Measurements from ENCODE around the gene LYST.
"Not testable (repeated sequence)": the region's sequence is repeated elsewhere in the genome, so short reads cannot be mapped to it uniquely, and the experiment has no call there.

Gene LYST

DNA sequence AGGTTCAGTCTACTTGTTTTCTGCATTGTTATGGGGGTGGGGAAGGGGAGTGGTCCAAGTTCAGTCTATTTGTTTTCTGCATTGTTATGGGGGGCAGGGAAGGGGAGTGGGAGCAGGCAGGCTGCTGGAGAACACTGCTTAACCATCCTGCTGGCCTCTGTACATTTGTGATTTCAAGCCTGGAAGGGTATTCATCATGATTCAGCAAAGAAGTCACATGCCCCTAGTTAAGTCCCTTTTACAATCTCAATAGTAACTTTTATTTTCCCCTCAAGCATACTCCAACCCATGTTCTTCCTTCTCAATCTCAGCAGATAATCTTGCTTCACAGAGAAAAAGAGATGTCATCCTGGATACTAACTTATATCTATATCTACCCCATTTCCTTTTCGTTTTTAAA, 7.9 kb downstream of the LYST start:
- DNase-seq (ENCODE audit: low read depth): peak; percentile 21

DNA sequence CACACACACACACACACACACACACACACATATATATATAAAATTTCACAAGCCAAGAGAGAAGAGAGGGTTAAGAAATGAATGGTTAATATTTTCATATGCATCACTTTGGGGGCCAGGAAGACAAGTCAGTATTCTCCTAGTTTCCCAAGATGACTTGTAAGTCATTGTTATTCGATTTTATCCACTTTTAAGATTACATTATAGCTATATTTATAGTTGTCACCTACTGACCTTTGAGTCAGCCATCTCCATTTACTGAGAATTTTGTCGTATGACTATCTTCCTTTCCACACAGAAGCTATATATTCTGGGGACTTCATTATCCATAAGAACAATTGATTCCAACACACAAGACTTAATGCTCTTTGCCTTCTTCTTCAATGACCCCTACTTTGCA, 8.9 kb downstream of the LYST start:
- DNase-seq (ENCODE audit: low read depth): no peak

DNA sequence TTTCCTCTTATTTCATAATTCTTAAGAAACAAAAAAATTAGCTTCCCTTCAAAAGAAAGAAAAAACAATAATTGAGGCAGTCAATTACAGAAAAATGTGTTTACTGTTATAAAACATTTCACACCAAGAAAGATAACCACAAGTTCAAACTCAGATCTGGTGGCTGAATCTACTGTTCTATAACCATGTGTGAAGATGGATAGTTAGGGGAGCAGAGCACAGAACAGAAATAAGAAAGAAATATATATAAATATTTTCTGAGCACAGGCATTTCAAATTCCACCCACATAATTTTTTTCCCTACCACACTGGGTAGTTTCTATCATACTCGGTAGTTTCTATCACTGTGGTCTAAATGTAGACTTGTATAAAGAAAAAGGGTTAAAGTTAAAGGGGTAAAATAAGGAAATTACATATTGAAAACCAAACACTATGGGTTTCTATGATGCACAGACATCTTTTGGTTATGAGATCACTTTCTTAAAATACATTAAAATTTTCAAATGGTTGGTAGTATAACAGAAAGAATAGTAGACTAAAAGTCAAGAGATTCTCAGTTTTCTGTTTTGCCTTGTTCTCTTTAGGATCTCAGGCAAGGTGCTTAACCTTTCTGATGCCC, 10.8 kb downstream of the LYST start:
- no peak for DNase-seq (ENCODE audit: low read depth)

- DNase-seq (ENCODE audit: low read depth): no peak
These were observed 12.4 kb downstream of the LYST start for GRCh38 chr1:235854347-235854746.

GRCh38 chr1:235853653-235854052, 13.1 kb downstream of the LYST start:
- no peak for DNase-seq (ENCODE audit: low read depth)

DNA sequence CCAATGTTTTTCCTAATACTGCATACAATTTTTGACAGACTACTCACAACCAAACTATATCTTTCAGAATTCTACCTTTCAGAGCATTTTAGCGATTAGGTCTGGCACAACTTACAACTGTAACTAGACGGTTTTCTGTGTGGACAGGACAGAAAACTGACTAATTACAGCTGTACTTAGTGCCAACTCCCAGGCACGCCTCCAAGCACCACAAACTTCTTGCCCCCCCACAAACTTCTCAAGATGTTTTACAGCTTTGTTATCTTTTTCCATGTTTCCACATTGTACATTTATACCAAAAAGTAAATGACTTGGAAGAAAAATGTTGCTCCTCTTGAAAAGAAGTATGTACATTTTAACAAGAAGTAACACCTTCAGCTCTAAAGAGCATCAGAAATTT, 13.8 kb downstream of the LYST start:
- DNase-seq (ENCODE audit: low read depth): no peak

GRCh38 chr1:235851939-235852338, 14.8 kb downstream of the LYST start:
- no peak for DNase-seq (ENCODE audit: low read depth)

DNA sequence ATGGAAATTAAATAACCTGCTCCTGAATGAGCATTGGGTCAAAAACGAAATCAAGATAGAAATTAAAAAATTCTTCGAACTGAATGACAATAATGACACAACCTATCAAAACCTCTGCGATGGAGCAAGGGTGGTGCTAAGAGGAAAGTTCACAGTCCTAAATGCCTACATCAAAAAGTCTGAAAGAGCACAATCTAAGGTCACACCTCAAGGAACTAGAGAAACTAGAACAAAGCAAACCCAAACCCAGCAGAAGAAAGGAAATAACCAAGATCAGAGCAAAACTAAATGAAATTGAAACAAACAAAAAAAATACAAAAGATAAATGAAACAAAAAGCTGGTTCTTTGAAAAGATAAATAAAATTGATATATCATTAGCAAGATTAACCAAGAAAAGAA, 18.5 kb downstream of the LYST start:
- not testable (repeated sequence) for DNase-seq (ENCODE audit: low read depth)

DNA sequence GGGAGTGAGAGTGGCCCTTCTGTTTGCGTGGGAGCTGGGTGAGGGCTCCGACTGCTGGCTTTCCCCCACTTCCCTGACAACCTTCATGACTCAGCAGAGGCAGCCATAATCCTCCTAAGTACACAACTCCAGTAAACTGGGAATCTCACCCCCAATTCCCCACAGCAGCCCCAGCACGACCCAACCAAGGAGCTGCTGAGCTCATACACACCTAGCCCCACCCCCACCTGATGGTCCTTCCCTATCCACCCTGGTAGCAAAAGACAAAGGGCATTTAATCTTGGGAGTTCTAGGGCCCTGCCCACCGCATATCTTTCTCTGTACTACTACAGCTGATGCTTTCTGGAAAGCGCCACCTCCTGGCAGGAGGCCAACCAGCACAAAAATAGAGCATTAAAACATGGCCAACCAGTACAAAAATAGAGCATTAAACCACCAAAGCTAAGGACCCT, 21.0 kb downstream of the LYST start:
- DNase-seq (ENCODE audit: low read depth): not testable (repeated sequence)

DNA sequence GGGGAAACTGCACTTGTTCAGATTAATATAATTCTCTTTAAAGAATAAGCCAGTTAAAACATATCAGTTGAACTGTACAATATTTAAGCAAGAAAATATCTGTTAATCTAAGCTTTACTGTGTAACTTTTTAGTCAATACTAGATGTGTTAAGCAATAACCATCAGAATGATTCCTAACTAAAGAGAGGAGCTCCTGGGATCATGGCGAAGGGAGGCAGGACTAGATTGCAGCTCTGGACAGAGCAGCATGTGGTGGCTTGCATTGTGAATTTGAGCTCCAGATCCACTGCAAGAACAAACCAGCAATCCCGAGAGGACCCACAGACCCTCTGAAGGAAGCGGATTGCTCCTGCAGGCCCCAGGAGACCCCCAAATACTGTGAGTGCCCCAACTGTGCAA, 21.9 kb downstream of the LYST start:
- no peak for DNase-seq (ENCODE audit: low read depth)

GRCh38 chr1:235843461-235843961, 23.2 kb downstream of the LYST start:
- peak; percentile 65 for DNase-seq (ENCODE audit: low read depth)

DNA sequence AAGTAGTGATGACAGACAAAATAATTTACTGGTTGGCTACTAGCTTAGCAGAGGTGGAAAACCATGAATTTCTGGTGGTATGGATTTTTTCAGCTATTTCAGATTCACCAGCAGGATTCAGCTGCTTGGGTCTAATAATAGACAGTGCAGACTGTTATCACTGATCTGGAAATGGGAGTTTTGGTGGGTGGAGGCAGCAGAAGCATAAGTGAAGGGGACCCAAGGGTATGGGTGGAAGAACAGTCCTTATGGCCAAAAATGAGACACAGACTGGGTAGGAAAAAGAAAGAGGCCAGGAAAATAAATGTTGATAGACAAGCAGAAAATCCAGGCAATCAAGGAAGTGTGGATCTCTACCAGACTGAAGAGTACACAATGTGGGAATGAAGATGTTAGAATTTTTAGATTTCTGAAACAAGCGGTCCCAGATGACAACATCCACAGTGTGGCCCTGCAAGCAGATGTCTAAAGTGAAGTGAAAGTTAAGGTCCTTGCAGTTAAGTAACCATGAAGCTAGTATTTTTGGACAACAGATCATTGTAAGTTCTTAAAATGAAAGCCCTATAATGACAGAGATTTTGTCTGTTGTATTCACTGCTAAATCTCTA, 24.7 kb downstream of the LYST start:
- no peak for DNase-seq (ENCODE audit: low read depth)

DNA sequence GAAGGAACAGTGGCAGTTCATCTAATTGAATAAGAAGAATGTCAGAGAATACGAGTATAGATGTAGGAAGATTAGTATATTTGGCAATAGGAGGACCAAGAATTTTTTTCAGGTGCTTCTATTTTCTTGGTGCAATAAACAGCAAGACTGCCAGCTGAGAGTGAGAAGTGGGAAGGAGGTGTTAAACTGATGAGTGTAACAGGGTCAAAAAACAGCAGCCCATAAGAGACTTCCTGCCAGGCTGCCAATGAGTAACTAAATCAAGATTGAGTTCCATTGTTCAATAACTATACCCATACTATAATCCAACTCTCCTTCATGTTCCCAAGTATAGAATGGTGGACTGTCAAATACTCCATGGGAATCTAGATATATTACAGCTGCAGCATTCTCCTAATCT, 28.7 kb downstream of the LYST start:
- DNase-seq (ENCODE audit: low read depth): no peak

DNA sequence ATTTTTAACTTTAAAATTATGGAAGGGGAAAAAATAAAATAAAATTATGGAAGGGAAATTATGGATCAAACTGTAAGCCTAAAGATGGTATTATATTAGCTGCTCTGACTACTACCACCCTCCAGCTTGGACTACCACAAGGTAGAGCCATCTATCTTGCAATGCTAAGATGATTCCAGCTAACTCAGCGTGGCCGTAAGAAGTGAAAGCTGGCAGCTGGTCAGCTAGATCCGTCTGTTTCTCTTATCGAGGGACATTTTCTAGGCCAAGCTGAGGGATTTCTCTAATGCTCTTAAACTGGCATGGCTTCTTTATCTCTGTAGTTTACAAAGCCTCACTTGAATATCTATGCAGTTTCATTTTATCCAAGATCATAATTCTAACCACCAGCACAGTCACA, 31.5 kb downstream of the LYST start:
- DNase-seq (ENCODE audit: low read depth): peak; percentile 36

DNA sequence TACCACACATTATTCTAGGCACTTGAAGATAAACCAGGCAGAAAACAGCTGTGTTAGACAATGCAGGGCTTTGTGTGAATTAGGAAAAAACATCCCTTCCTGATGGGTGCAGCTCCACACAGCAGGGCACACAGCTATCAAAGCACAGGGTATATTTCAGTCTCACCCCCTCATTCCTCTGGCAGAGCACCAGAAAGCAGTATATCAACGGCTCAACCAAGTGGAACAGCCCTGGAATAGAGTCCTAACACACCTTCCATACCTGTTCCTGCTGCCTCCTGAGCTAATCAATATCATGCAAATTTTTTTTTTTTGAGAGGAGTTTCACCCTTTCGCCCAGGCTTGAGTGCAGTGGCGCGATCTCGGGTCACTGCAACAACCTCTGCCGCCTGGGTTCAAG, 32.1 kb downstream of the LYST start:
- DNase-seq (ENCODE audit: low read depth): no peak

- DNase-seq (ENCODE audit: low read depth): no peak
These were observed 34.7 kb downstream of the LYST start for GRCh38 chr1:235832011-235832410.

- DNase-seq (ENCODE audit: low read depth): peak; percentile 49
These were observed 35.6 kb downstream of the LYST start for GRCh38 chr1:235831148-235831547.

- no peak for DNase-seq (ENCODE audit: low read depth)
These were observed 40.4 kb downstream of the LYST start for GRCh38 chr1:235826102-235826854.

GRCh38 chr1:235825229-235825628, 41.5 kb downstream of the LYST start:
- DNase-seq (ENCODE audit: low read depth): no peak

DNA sequence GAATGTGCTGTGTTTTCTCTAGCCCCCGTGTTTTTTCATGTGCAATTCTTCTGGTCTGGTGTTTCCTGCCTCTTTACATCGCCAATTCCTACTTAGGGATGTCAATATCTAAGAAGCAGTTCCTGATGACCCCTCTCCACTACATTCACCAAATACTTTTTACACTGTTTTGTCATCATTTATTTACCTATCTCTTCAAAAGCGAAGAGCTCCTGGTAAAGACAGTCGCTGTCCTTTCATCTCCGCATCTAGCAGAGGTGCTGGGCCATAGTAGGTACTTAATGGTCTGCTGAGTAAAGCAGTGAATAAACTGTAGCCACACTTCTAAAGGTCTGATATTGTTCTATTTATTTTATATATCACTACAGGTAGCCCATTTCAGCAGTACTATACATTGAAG, 43.0 kb downstream of the LYST start:
- DNase-seq (ENCODE audit: low read depth): no peak

GRCh38 chr1:235822685-235823084, 44.0 kb downstream of the LYST start:
- peak; percentile 78 for DNase-seq (ENCODE audit: low read depth)

GRCh38 chr1:235821361-235821981, 45.2 kb downstream of the LYST start:
- peak; percentile 83 for DNase-seq (ENCODE audit: low read depth)

DNA sequence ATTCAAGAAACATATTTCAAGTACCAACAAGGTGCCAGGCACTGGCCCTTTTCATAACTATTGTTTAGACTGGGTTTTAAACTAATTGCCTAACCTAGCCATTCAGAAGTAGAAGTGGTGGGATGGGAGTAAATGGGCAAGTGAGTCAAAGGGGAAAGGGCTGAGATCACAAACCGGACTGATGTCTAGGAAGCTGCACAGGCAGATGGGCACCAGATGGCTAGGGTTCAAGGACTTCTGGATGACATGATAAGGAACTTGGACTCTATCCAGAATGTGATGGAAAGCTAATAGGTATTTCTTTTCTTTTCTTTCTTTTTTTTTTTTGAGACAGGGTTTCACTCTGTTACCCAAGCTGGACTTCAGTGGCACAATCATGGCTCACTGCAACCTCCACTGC, 46.6 kb downstream of the LYST start:
- DNase-seq (ENCODE audit: low read depth): no peak
